Measurements from ENCODE around the gene HDGFL2.
A peak's percentile ranks its signal among the peaks of the same experiment; 100 is the strongest.

The HDGFL2 gene

DNA sequence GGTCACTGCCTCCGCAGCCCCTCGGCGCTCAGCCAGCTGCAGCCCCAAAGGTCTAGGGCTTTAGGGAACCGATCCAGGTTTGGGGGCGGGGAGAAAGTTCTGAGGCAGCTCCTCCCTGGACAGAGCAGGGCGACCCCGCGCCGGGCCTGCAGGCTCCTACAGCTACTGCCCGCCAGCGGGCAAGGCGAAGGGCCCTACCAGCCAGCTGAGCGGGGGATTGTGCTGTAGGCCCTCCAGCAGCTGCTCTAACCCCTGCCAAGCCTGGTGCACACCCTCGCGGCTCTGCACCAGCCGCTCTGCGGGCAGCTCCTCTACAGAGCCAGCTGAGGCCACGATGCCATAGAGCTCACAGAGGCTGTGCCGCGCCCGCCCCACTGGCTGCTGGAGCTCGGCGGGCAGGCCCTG lies 32.2 kb downstream of the HDGFL2 start:
- H3K4me3 ChIP-seq (ENCODE audit: low read length): no peak overlapping the region
- no peak for DNase-seq (ENCODE audit: low read depth)

GRCh38 chr19:4504891-4505569 lies 32.9 kb downstream of the HDGFL2 start:
- H3K4me3 ChIP-seq (ENCODE audit: low read length): no peak overlapping the region
- DNase-seq (ENCODE audit: low read depth): no peak

More for the DNA sequence above, 32.2 kb downstream of the HDGFL2 start:
- TF ChIP-seq CTCF (IDR thresholded peaks at IDR 0.05; ENCODE audit: insufficient read depth, low read depth, low read length, missing control alignments): no peak

GRCh38 chr19:4505570-4506448 lies 33.7 kb downstream of the HDGFL2 start:
- H3K4me3 ChIP-seq (ENCODE audit: low read length): no peak overlapping the region
- DNase-seq (ENCODE audit: low read depth): no peak
- no peak for TF ChIP-seq CTCF (IDR thresholded peaks at IDR 0.05; ENCODE audit: insufficient read depth, low read depth, low read length, missing control alignments)

More at GRCh38 chr19:4504891-4505569, 32.9 kb downstream of the HDGFL2 start:
- no peak for TF ChIP-seq CTCF (IDR thresholded peaks at IDR 0.05; ENCODE audit: insufficient read depth, low read depth, low read length, missing control alignments)

GRCh38 chr19:4506449-4507149 lies 34.5 kb downstream of the HDGFL2 start:
- peak; percentile 58 for DNase-seq (ENCODE audit: low read depth)
- no peak for TF ChIP-seq CTCF (IDR thresholded peaks at IDR 0.05; ENCODE audit: insufficient read depth, low read depth, low read length, missing control alignments)
- H3K4me3 ChIP-seq (ENCODE audit: low read length): no peak overlapping the region

DNA sequence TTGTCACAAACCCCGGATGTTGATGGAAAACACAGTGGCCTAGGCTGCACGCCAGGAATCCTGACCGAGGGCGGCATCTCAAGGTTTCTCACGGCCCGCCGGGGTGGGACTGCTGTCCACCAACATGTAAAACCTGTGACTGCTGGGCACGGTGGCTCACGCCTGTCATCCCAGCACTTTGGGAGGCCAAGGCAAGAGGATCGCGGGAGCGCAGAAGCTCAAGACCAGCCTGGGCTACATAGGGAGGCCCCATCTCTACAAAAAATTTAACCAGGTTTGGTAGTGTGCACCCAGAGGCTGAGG lies 35.0 kb downstream of the HDGFL2 start:
- no peak overlapping the region for H3K4me3 ChIP-seq (ENCODE audit: low read length)
- no peak for TF ChIP-seq CTCF (IDR thresholded peaks at IDR 0.05; ENCODE audit: insufficient read depth, low read depth, low read length, missing control alignments)
- DNase-seq (ENCODE audit: low read depth): no peak

DNA sequence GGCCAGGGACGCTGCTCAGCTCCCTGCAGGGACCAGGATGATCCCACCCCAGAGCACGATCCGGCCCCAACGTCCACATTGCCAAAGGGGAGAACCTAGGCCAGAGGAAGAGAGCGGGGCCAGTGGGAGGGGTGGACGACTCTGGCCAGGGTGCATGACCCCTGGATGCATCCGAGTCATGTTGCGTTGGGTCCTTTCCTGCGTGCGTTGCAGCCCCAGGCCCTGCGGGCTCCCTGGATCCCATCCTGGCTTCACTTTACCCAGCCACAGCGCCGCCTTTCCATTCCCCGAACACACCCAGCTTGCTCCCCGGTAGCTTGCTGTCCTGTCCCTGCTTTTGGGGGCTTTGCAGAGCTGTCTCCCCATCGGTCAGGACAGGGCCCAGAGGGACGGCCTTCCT lies 35.7 kb downstream of the HDGFL2 start:
- no peak for DNase-seq (ENCODE audit: low read depth)
- no peak for TF ChIP-seq CTCF (IDR thresholded peaks at IDR 0.05; ENCODE audit: insufficient read depth, low read depth, low read length, missing control alignments)
- H3K4me3 ChIP-seq (ENCODE audit: low read length): no peak overlapping the region
